ENCODE results near the gene UBTD1. TPM values are rescaled to one million over a fixed set of nuclear protein-coding genes. Genes with fewer than 3 reads are reported as not detected.

Gene UBTD1
- polyA plus RNA-seq, 1 donor = 4.1 TPM

GRCh38 chr10:97584798-97585438 lies 86.2 kb downstream of the UBTD1 start:
- Histone ChIP-seq H3K9me3 (ENCODE audit: control insufficient read depth, low read depth, low read length) (no peaks in the 10 kb centered on the region), H3K36me3 (ENCODE audit: control insufficient read depth, insufficient read depth, low read length) (no peaks in the 10 kb centered on the region), H3K27ac (ENCODE audit: low read length) (no peak overlapping the region), H3K4me1 (ENCODE audit: control insufficient read depth, insufficient read depth, low read length) (peaks cover 13% of the 10 kb centered on the region), H3K27me3 (ENCODE audit: control insufficient read depth, insufficient read depth, low read length) (no peaks in the 10 kb centered on the region), H3K4me3 (ENCODE audit: low read length) (no peak overlapping the region)
- WGBS (ENCODE audit: insufficient coverage, low lambda C conversion rate) = 60% methylated on average over 1 of the region's 5 CpGs
- DNase-seq = no peak

- H3K27ac ChIP-seq (ENCODE audit: low read length) = no peak overlapping the region
- no peak for DNase-seq
- no CpG with 5 or more reads among the region's 5 CpGs for WGBS (ENCODE audit: insufficient coverage, low lambda C conversion rate)
- H3K36me3 ChIP-seq (ENCODE audit: control insufficient read depth, insufficient read depth, low read length) = no peaks in the 10 kb centered on the region
- H3K4me3 ChIP-seq (ENCODE audit: low read length) = no peak overlapping the region
- H3K4me1 ChIP-seq (ENCODE audit: control insufficient read depth, insufficient read depth, low read length) = peaks cover 14% of the 10 kb centered on the region
- no peaks in the 10 kb centered on the region for H3K27me3 ChIP-seq (ENCODE audit: control insufficient read depth, insufficient read depth, low read length)
- H3K9me3 ChIP-seq (ENCODE audit: control insufficient read depth, low read depth, low read length) = no peaks in the 10 kb centered on the region
Observed at GRCh38 chr10:97585439-97585811, 86.7 kb downstream of the UBTD1 start.

GRCh38 chr10:97587183-97587582 lies 88.5 kb downstream of the UBTD1 start:
- Histone ChIP-seq H3K4me3 (ENCODE audit: low read length) (no peak overlapping the region), H3K36me3 (ENCODE audit: control insufficient read depth, insufficient read depth, low read length) (no peaks in the 10 kb centered on the region), H3K4me1 (ENCODE audit: control insufficient read depth, insufficient read depth, low read length) (peaks cover 20% of the 10 kb centered on the region), H3K27ac (ENCODE audit: low read length) (no peak overlapping the region), H3K27me3 (ENCODE audit: control insufficient read depth, insufficient read depth, low read length) (no peaks in the 10 kb centered on the region), H3K9me3 (ENCODE audit: control insufficient read depth, low read depth, low read length) (no peaks in the 10 kb centered on the region)
- DNase-seq = no peak
- WGBS (ENCODE audit: insufficient coverage, low lambda C conversion rate) = no CpG with 5 or more reads among the region's 2 CpGs

GRCh38 chr10:97589479-97589878 lies 90.8 kb downstream of the UBTD1 start, which contains the start of gene C10orf62:
C10orf62 (plus strand) TSS chr10:97589721; CDS start chr10:97589898, 177 bp downstream.
- WGBS (ENCODE audit: insufficient coverage, low lambda C conversion rate) = no CpG with 5 or more reads among the region's 3 CpGs
- Histone ChIP-seq H3K9me3 (ENCODE audit: control insufficient read depth, low read depth, low read length) (no peaks in the 10 kb centered on the region), H3K4me1 (ENCODE audit: control insufficient read depth, insufficient read depth, low read length) (peaks cover 14% of the 10 kb centered on the region), H3K27me3 (ENCODE audit: control insufficient read depth, insufficient read depth, low read length) (no peaks in the 10 kb centered on the region), H3K4me3 (ENCODE audit: low read length) (no peak within 1 kb of the TSS), H3K36me3 (ENCODE audit: control insufficient read depth, insufficient read depth, low read length) (no peaks in the 10 kb centered on the region), H3K27ac (ENCODE audit: low read length) (no peak within 1 kb of the TSS)
- no peak for DNase-seq

- Histone ChIP-seq H3K36me3 (ENCODE audit: control insufficient read depth, insufficient read depth, low read length) (no peaks in the 10 kb centered on the region), H3K4me1 (ENCODE audit: control insufficient read depth, insufficient read depth, low read length) (peaks cover 14% of the 10 kb centered on the region), H3K27ac (ENCODE audit: low read length) (no peak overlapping the region), H3K27me3 (ENCODE audit: control insufficient read depth, insufficient read depth, low read length) (no peaks in the 10 kb centered on the region), H3K4me3 (ENCODE audit: low read length) (no peak overlapping the region), H3K9me3 (ENCODE audit: control insufficient read depth, low read depth, low read length) (no peaks in the 10 kb centered on the region)
- no peak for DNase-seq
- WGBS (ENCODE audit: insufficient coverage, low lambda C conversion rate) = 60% methylated on average over 1 of the region's 15 CpGs
Observed at GRCh38 chr10:97590082-97590747, 91.5 kb downstream of the UBTD1 start.

- WGBS (ENCODE audit: insufficient coverage, low lambda C conversion rate) = no CpG with 5 or more reads among the region's 5 CpGs
Observed at GRCh38 chr10:97590748-97591495, 92.2 kb downstream of the UBTD1 start.

GRCh38 chr10:97593421-97593820 lies 94.7 kb downstream of the UBTD1 start:
- no peaks in the 10 kb centered on the region for H3K9me3 ChIP-seq (ENCODE audit: control insufficient read depth, low read depth, low read length)
- peaks cover 14% of the 10 kb centered on the region for H3K4me1 ChIP-seq (ENCODE audit: control insufficient read depth, insufficient read depth, low read length)
- no peaks in the 10 kb centered on the region for H3K27me3 ChIP-seq (ENCODE audit: control insufficient read depth, insufficient read depth, low read length)
- DNase-seq = no peak
- H3K4me3 ChIP-seq (ENCODE audit: low read length) = no peak overlapping the region
- no peak overlapping the region for H3K27ac ChIP-seq (ENCODE audit: low read length)
- no peaks in the 10 kb centered on the region for H3K36me3 ChIP-seq (ENCODE audit: control insufficient read depth, insufficient read depth, low read length)
- WGBS (ENCODE audit: insufficient coverage, low lambda C conversion rate) = 82% methylated on average over 2 of the region's 4 CpGs

More at GRCh38 chr10:97590748-97591495, 92.2 kb downstream of the UBTD1 start:
- DNase-seq = peak; percentile 33 to 69
- no peak overlapping the region for H3K4me3 ChIP-seq (ENCODE audit: low read length)
- H3K9me3 ChIP-seq (ENCODE audit: control insufficient read depth, low read depth, low read length) = no peaks in the 10 kb centered on the region
- no peaks in the 10 kb centered on the region for H3K27me3 ChIP-seq (ENCODE audit: control insufficient read depth, insufficient read depth, low read length)
- no peaks in the 10 kb centered on the region for H3K36me3 ChIP-seq (ENCODE audit: control insufficient read depth, insufficient read depth, low read length)
- no peak overlapping the region for H3K27ac ChIP-seq (ENCODE audit: low read length)
- peaks cover 14% of the 10 kb centered on the region for H3K4me1 ChIP-seq (ENCODE audit: control insufficient read depth, insufficient read depth, low read length)

- 60% methylated on average over 2 of the region's 10 CpGs for WGBS (ENCODE audit: insufficient coverage, low lambda C conversion rate)
- Histone ChIP-seq H3K27me3 (ENCODE audit: control insufficient read depth, insufficient read depth, low read length) (no peaks in the 10 kb centered on the region), H3K4me3 (ENCODE audit: low read length) (no peak overlapping the region), H3K9me3 (ENCODE audit: control insufficient read depth, low read depth, low read length) (no peaks in the 10 kb centered on the region), H3K36me3 (ENCODE audit: control insufficient read depth, insufficient read depth, low read length) (no peaks in the 10 kb centered on the region), H3K4me1 (ENCODE audit: control insufficient read depth, insufficient read depth, low read length) (no peaks in the 10 kb centered on the region), H3K27ac (ENCODE audit: low read length) (no peak overlapping the region)
- DNase-seq = no peak
Observed at GRCh38 chr10:97596101-97597082, 97.7 kb downstream of the UBTD1 start.

GRCh38 chr10:97597778-97598177 lies 99.1 kb downstream of the UBTD1 start:
- no peaks in the 10 kb centered on the region for H3K36me3 ChIP-seq (ENCODE audit: control insufficient read depth, insufficient read depth, low read length)
- H3K4me3 ChIP-seq (ENCODE audit: low read length) = no peak overlapping the region
- no peaks in the 10 kb centered on the region for H3K27me3 ChIP-seq (ENCODE audit: control insufficient read depth, insufficient read depth, low read length)
- no peaks in the 10 kb centered on the region for H3K9me3 ChIP-seq (ENCODE audit: control insufficient read depth, low read depth, low read length)
- no CpG with 5 or more reads among the region's 2 CpGs for WGBS (ENCODE audit: insufficient coverage, low lambda C conversion rate)
- H3K4me1 ChIP-seq (ENCODE audit: control insufficient read depth, insufficient read depth, low read length) = no peaks in the 10 kb centered on the region
- H3K27ac ChIP-seq (ENCODE audit: low read length) = no peak overlapping the region
- DNase-seq = no peak
